Stimulated activated CD8-positive, alpha-beta memory T cell treated with anti-CD3 and anti-CD28 coated beads, Interleukin-7, amount 100 ng/mL, for 48 hours (primary cell): ENCODE measurements around the gene TMCC1.
A peak's percentile ranks its signal among the peaks of the same experiment; 100 is the strongest.
"Not testable (repeated sequence)": the region's sequence is repeated elsewhere in the genome, so short reads cannot be mapped to it uniquely, and the experiment has no call there.

Source experiments
- DNase-seq, 2 donors: peaks; one replicate each; pipeline ENCODE4 v3.0.0-alpha.2; 2020; ENCODE audit warnings: low read depth in 1 of 2; ENCODE audit errors: extremely low read depth in 1 of 2

Gene TMCC1

DNA sequence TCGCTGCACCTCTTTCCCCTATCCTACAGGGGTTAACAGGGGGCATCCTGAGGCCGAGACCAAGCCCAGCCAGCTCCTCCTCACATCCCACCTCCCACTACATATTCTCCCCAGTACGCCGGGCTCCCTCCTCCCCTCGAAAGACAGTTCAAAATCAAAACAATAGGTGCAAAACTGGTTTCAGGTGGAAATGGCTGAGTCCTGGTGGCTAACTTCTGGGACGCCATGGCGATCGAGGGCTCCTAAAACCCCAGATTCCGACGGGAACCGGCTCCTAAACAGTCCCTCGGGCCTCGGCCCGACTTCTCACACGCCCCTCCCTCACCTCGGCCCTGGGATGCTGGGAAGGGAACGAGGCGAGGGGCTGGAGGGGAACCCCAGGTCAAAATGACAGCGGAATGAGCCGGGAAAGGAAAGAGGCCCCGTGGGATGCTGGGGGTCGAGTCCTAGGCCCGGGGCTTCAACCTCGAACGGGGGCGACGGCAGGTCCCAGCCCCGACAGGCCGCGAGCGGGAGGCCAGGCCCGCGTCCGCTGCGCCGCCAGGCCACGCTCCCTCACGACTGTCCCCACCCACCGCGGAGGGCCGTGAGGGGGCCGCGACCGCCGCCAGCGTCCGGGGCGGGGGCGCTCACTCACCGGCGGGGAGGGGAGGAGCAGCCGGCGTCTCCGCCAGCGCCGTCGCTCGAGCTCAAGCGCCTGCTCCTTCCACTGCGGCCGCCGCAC is 492 bp downstream of the TMCC1 start:
- DNase-seq, result peak; percentile 50 to 54

DNA sequence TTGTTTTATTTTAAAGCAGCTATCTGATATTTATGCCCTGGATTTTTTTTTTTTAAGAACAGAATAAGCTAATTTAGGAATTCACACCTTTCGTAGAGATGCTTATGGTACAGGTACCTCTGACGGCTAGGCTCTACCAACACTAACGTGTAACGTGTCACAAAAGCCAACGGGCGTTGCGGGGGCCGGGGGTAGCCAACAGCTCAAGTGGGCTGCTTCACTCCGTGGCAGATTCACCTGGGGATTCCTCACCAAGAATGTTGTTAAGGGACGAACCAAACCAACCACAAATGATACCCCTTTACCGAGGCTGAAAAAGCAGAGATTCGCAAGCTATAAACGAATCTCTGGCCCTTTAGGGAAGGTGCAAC is 1.0 kb downstream of the TMCC1 start:
- DNase-seq, result peak; percentile 0

DNA sequence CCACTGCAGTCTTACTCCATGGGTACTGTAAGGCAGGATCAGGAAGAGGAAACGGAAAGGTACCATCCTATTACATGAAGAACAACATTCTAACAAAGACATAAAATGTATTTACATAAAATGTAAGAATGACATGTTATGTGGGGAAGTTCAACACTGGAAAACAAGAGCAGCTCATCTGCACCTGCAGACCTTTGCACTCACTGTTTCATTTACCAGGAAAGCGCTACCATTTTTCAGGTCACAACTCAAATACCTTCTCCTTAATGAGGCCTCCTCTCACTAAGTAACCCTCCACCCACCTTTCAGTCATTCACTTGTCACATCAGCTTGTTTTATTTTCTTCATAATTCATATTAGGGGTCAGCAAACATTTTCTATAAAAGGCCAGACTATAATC is 2.6 kb downstream of the TMCC1 start:
- no peak for DNase-seq

DNA sequence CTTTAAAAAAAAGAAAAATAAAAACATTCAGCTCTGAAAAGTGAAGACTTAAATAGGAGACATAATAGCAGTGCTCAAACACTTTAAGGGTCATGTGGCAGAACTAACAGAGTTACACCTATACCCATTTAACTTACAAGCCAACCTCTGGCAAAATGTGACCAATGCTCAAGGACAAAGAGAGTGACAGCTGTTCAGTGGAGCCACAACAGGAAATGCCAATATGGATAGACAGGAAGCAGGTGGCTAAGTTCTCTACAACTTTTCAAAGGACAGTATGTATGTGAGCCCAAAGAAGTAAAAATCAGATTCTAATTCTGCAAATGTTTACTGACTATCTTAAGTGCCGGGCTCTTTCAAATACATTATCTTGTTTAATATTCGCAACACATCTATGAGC is 3.4 kb downstream of the TMCC1 start:
- DNase-seq, result no peak

DNA sequence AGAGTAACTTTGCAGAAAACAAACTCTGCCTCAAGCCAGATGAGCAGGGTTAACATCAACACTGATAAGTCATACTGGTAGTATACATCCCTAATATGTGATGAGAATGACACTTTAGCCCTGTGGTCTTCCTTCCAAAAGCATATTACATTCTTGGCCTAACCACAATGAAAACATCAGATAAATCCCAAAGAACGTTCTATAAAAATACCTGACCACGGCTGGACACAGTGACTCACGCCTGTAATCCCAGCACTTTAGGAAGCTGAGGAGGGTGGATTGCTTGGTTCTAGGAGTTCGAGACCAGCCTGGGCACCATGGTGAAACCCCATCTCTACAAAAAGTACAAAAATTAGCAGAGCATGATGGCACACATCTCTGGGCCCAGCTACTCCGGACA is 4.7 kb downstream of the TMCC1 start:
- no peak for DNase-seq

DNA sequence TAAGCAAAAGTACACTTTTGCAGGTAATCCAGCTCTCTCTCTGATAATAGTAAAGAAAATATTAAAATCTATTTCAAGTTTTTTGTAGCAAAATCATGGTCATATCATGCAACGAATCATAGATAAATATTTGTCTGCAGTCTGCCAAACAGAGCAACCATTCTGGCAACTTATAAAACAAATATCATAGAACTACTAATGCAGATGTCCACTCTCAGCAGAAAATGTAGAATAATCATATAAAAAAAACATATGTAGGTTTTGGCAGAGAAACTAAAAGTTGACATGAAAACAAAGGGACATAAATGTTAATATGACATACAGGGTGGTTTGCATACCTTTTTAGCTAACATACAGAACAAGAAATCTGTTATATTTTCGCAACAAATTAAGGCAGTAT is 12.2 kb downstream of the TMCC1 start:
- no peak for DNase-seq

DNA sequence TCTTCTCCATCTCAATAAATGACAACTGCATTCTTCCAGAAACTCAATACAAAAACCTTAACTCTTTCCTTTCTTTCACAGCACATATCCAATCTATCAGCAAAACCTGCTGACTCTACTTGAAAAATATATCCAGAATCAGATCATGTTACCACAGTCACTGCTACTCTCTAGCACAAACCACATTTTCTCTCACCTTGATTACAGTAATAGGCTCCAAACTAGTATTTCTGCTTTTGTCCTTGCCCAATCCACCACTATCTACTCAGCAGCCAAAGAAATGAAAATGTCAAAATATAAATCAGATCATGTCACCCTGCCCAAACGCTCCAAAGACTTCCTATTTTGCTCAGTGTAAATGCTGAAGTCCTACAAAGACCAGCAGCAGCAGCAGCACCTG is 15.2 kb downstream of the TMCC1 start:
- DNase-seq, result no peak

DNA sequence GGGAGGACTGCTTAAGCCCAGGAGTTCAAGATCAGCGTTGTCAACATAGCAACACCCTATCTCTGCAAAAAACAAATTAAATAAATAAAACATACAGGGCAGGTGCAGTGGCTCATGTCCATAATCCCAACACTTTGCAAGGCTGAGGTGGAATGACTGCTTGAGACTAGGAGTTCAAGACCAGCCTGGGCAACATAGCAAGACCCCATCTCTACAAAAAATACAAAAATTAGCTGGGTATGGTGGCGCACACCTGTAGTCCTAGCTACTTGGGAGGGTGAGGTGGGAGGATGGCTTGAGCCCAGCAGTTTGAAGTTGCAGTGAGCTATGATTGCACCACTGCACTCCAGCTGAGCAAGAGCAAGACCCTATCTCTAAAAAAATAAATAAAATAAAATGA is 19.0 kb downstream of the TMCC1 start:
- DNase-seq, result not testable (repeated sequence)

DNA sequence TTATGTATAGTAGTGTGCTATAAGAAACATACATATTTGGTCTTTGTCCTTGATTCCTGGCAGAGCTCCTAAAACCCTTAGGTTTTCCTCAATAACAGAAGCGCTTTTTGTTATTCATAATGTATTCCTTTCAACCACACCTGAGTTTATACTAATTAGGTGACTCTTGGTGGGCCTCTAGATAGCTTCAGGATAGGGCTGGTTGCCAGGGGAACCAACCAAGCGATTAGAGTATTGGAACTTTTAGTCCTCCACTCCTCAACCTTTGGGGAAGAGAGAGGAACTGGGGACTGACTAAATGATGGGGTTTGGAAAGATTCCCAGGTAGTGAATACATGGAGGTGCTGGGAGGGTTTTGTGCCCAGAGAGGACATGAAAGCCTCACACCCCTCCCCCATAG is 24.6 kb downstream of the TMCC1 start:
- DNase-seq, result no peak

DNA sequence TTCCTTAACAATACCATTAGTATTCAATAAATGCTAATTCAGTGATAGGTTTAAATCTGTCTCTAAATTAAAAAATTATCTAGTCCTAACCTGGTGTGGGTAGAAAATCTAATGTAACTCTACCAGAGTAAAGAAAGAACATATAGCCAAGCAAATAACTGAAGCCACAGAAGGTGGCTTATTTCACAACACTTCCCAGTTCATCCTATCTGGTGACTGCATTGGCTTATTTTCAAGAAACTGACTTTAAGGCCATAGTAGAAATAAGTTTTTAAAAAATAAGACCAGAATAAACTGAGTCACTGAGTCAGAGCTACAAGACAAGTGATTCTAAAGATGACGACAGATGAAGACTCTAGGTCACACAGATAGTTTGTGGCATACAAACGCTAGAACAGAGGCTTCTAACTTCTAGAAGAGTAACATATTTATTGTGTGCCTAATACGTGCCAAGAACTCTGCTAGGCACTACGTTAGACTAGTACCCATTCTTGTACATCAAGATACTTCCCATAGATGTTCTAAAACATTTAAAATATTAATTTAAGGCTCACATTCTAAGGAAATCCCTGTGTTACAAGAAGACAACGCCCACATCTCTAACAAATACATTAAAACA is 25.9 kb downstream of the TMCC1 start:
- DNase-seq, result no peak

DNA sequence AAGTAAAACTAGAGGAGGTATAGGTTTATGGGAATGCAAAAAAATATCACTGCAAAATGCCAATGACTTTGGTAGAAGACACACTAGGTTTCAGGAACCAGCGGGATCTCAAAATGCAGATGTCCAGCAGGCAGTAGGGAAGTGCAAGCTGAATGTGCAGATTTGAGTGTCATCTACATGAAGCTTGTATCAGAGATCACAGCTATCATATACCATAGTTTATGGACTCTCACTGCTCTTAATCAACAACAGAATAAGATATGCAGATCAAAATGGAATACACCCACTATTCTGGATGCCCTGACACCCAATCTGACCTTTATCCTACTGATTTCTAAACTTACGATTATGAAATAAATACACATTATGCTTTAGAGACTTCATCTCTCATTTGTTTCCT is 27.7 kb downstream of the TMCC1 start:
- no peak for DNase-seq

DNA sequence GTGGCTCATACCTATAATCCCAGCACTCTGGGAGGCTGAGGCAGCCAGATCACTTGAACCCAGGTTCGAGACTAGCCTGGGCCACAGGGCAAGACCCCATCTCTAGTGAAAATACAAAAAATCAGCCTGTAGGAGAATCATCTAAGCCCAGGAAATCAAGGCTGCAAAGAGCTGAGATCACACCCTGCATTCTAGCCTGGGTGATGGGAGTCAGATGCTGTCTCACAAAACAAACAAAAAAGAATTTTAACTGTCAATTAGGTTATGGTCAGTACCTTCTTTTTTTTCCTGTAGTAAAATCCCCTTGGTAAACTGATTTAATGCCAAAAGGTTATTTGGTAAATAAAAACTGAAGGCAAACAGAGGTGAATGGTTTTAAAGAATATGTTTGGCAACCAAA is 29.0 kb downstream of the TMCC1 start:
- DNase-seq, result no peak

DNA sequence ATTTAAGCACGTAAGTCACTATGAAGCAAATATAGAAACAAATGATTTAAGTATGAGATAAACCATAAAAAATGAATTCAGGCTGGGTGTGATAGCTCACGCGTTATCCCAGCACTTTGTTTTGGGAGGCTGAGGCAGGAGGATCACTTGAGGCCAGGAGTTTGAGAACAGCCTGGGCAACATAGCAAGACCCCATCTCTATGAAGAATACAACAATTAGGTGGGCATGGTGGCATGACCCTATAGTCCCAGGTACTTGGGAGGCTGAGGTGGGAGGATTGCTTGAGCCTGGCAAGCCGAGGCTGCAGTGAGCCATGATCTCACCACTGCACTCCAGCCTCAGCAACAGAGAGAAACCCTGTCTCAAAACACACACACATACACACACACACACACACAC is 34.2 kb downstream of the TMCC1 start:
- no peak for DNase-seq

DNA sequence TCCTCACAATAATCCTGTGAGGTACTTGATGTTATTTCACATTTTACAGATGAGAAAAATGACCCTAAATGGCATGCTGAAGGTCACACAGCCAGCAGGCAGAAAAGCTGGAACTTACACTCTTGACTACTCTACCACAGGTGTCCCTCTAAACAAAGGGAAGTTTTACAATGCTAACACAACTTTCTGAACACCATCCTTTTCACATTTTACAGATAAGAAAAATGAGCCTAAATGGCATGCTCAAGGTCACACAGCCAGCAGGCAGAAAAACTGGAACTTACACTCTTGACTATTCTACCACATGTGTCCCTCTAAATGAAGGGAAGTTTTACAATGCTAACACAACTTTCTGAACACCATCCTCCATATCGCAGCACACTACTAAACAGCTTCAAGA is 35.6 kb downstream of the TMCC1 start:
- no peak for DNase-seq

DNA sequence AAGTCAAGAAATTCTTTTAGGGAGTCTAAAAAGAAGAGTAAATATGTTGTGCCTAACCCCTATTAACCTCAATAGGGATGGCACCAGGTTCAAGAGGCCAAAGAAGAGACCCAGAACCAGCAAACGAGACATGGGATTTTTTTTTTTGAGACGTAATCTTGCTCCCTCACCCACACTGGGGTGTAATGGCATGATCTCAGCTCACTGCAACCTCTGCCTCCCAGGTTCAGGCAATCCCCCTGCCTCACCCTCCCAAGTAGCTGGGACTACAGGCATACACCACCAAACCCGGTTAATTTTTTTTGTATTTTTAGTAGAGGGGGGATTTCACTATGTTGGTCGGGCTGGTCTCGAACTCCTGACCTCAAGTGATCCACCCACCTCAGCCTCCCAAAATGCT is 36.7 kb downstream of the TMCC1 start:
- not testable (repeated sequence) for DNase-seq

DNA sequence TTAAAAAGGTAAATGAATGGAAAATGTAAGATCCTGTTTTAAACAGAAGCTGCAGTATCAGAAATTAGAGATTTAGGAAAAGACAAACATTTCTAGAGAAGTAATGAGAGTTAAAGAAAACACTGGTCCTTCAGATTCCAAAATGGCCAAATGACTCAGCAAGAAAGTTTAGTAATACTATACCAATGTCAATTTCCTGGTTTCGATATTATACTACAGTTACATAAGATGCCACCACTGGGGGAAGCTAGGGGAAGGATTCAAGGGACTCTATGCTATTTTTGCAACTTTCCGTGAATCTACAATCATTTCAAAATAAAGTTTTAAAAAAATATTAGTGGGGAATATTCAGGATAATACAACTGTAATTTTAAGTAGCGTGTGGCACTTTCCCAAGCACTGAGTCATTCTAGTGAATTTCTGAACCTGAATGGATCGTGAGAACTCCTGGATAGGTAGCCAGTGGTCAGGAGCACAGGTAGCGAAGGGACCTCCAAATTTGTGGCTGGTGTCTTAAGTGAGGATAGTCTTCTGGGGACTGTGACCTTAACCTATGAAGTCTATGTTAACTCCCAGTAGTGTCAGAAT is 37.6 kb downstream of the TMCC1 start:
- no peak for DNase-seq

DNA sequence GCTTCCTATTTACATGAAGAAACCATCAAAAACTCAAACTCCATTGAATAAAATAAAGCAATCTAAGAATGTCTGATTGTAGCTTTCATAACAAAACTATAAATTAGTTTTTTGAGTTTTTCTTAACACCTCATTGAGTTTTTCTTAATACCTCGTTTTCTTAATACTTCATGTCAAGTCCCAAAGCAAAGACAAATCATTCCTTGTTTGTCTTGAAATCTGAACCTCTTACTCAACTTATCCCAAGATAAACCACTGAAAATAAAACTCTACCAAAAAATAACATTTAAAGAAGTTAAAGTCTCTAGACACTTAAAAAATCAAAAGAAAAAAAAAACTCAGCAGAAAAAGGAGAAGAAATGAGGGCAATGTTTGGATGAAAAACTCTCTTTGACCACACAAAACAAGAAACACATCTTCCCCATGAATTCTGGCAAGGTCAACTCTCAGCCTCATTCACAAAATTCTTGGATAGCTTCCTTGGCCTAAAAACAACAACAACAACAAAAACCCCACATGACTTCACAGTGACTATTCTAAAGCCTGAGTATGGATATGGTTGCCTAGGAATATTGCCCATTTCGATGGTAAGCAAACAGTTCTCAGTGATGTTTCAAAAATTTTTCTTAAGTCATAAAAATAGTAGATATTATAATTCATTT is 38.2 kb downstream of the TMCC1 start:
- DNase-seq, result no peak

DNA sequence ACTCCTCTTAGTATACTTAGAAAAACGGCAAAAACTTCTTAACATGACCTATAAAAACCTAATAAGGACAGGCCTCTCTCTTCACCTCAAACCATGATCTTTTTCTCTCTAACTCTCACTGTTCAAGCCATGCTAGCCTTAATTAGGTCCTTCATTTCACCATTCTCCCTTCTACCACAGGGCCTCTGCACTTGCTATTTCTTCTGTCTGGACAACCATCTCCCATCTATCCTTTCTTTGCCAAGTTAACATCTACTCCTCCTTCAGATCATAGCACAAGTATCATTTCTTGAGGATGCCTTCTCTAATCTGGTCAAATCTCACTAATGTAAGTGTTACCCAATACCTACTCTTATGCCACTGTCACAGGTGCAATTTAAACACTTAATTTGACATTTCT is 39.1 kb downstream of the TMCC1 start:
- no peak for DNase-seq

DNA sequence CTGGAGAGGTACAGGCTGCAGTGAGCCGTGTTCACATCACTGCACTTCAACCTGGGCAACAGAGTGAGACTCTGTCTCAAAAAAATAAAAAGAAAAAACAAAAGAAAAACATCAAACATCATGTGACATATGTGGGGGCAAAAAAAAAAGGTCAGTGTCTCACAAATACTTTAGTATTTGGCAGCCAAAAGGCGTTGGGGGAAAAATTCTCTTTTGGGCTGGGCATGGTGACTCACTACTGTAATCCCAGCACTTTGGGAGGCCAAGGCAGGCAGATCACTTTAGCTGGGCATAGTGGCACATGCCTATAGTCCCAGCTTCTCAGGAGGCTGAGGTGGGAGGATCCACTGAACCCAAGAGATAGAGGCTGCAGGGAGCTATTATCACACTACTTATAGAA is 47.6 kb downstream of the TMCC1 start:
- no peak for DNase-seq

DNA sequence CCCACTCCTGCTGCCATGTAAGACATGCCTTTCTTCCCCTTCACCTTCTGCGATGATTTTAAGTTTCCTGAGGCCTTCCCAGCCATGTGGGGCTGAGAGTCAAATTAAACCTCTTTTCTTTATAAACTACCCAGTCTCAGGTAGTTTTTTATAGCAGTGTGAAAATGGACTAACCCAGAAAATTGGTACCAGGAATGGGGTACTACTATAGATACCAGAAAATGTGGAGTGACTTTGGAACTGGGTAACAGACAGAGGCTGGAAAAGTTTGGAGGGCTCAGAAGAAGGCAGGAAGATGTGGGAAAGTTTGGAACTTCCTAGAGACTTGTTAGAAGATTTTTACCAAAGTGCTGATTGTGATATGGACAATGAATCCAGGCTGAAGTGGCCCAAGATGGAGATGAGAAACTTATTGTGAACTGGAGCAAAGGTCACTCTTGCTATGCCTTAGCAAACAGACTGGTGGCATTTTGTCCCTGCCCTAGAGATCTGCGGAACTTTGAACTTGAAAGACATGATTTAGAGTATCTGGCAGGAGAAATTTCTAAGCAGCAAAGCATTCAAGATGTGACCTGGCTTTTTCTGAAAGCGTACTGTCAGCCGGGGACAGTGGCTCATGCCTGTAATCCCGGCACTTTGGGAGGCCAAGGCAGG is 52.7 kb downstream of the TMCC1 start:
- DNase-seq, result no peak

DNA sequence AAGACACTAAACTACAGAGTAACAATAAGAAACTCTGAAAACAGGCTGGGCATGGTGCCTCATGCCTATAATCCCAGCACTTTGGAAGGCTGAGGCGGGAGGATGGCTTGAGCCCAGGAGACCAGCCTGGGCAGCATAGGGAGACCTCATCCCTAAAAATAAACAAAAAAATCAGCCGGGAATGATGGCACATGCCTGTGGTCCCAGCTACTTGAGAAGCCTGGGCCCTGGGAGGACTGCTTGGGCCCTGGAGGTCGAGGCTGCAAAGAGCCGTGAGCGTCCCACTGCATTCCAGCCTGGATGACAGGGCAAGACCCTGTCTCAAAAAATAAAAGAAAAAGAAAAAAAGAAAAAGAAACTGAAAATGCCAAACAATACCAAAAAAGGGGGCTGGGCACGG is 55.4 kb downstream of the TMCC1 start:
- no peak for DNase-seq
